Activated naive CD4-positive, alpha-beta T cell treated with anti-CD3 and anti-CD28 coated beads, Interleukin-2, amount 10 ng/mL, durations not matched to agents 7 days and 5 days (primary cell): ENCODE data around the gene MFSD2B.

ENCODE experiments used
- CTCF ChIA-PET: fragments of 350-600 bp; sonication (Branson Sonifier 250); formaldehyde crosslinking; loops from one replicate; lab custom pipeline; 2021; ENCODE audit warnings: antibody characterized with exemption; lab: Charles Lee
- DNase-seq: peaks from one replicate; pipeline ENCODE4 v3.0.0-alpha.2; 2020
- H3K27ac Mint-ChIP-seq: one replicate; pipeline ENCODE4 v1.8.0; 2021; ENCODE audit warnings: mild to moderate bottlenecking, moderate library complexity, mixed read lengths
- H3K27me3 Mint-ChIP-seq: one replicate; pipeline ENCODE4 v1.8.0; 2021; ENCODE audit warnings: mild to moderate bottlenecking, mixed read lengths
- H3K36me3 Mint-ChIP-seq: one replicate; pipeline ENCODE4 v1.8.0; 2021; ENCODE audit warnings: mixed read lengths
- H3K4me1 Mint-ChIP-seq: one replicate; pipeline ENCODE4 v1.8.0; 2021; ENCODE audit warnings: mixed read lengths
- H3K4me3 Mint-ChIP-seq: one replicate; pipeline ENCODE4 v1.8.0; 2021; ENCODE audit warnings: mild to moderate bottlenecking, moderate library complexity, mixed read lengths
- H3K9me3 Mint-ChIP-seq: one replicate; pipeline ENCODE4 v1.8.0; 2021; ENCODE audit warnings: mixed read lengths

The MFSD2B gene

GRCh38 chr2:24052951-24053350 is 43.1 kb downstream of the MFSD2B start:
- no peaks in the 10 kb centered on the region for H3K36me3 Mint-ChIP-seq
- DNase-seq = no peak
- peaks cover 7% of the 10 kb centered on the region for H3K4me1 Mint-ChIP-seq
- no peak overlapping the region for H3K4me3 Mint-ChIP-seq
- H3K27me3 Mint-ChIP-seq = peaks cover under 1% of the 10 kb centered on the region
- no peak overlapping the region for H3K27ac Mint-ChIP-seq
- CTCF ChIA-PET = interaction anchor here (1.5 kb wide), 1 partner anchor 32 kb away, joined by 3 read pairs; the partner anchor contains the start of gene TP53I3
- no peaks in the 10 kb centered on the region for H3K9me3 Mint-ChIP-seq

DNA sequence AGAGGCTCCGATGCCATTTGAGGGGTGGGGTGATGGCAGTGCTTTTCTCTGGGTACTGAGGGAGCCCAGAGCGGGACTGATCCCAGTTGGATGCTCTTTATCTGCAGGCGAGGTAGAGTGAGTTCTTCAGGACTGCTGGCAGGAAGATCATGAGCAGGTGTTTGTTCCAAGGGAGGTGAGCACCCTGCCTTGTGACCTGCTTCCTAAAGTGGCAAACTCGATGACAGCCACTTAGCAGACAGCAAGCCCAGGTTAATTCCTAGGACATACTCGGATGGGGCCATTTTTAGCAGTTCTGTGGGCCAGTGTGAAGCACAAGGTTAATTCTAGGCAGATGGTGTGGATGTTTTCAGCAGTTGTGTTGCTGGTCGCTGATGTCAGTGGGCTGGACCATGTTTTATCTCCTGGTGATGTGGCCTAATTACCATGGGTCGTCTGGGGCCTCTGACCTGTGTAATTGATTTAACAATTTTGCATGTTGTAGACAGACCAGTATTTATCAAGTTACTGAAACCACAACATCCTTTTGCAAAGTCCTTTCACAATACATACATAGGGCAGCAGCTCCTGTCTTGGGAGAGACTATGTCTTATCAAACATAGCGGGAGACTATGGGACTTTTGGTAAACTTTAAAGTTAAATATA is 44.6 kb downstream of the MFSD2B start:
- H3K36me3 Mint-ChIP-seq = no peaks in the 10 kb centered on the region
- H3K27ac Mint-ChIP-seq = no peak overlapping the region
- H3K4me1 Mint-ChIP-seq = no peaks in the 10 kb centered on the region
- H3K9me3 Mint-ChIP-seq = no peaks in the 10 kb centered on the region
- CTCF ChIA-PET = no interaction called here
- no peak for DNase-seq
- no peak overlapping the region for H3K4me3 Mint-ChIP-seq
- H3K27me3 Mint-ChIP-seq = peaks cover 5% of the 10 kb centered on the region

- Mint-ChIP-seq H3K4me3 (no peak overlapping the region), H3K36me3 (no peaks in the 10 kb centered on the region), H3K4me1 (no peaks in the 10 kb centered on the region), H3K27me3 (peaks cover 9% of the 10 kb centered on the region), H3K27ac (no peak overlapping the region), H3K9me3 (no peaks in the 10 kb centered on the region)
- CTCF ChIA-PET = no interaction called here
- no peak for DNase-seq
These were observed 45.9 kb downstream of the MFSD2B start for GRCh38 chr2:24055750-24056149.

- Mint-ChIP-seq H3K27me3 (peaks cover 9% of the 10 kb centered on the region), H3K4me3 (no peak overlapping the region), H3K4me1 (no peaks in the 10 kb centered on the region), H3K9me3 (no peaks in the 10 kb centered on the region), H3K27ac (no peak overlapping the region), H3K36me3 (no peaks in the 10 kb centered on the region)
- CTCF ChIA-PET = interaction anchor here (1.4 to 3.7 kb wide), 2 partner anchors 132 to 235 kb away, joined by 4 to 15 read pairs; partner anchors contain the start of gene ATAD2B
- DNase-seq = no peak
These were observed 48.8 kb downstream of the MFSD2B start for GRCh38 chr2:24058564-24059271.

DNA sequence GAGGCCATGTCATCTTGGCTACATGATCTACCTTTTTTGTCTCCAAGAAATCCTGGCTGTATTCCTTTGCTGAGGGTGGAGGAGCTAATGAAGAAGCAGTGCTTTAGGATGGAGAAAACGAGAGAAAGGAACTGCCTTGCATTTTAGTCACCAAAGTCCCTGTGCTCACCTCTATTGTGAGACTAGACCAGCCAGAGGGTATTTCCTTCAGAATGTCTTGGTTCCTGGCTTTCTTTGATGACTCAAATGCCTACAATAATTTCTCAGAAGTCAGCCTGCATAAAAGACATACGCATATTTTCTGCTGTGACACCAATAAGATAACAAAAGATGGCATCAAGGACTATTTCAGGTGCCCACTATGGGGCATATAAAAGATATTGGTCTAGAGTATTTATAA is 55.5 kb downstream of the MFSD2B start:
- Mint-ChIP-seq H3K4me1 (no peaks in the 10 kb centered on the region), H3K36me3 (peaks cover 16% of the 10 kb centered on the region), H3K4me3 (no peak overlapping the region), H3K9me3 (no peaks in the 10 kb centered on the region), H3K27ac (no peak overlapping the region), H3K27me3 (no peaks in the 10 kb centered on the region)
- CTCF ChIA-PET = interaction anchor here (0.9 to 1.2 kb wide), 3 partner anchors 18 to 241 kb away, joined by 3 to 5 read pairs (median 4); partner anchors contain the start of gene ATAD2B
- DNase-seq = no peak

DNA sequence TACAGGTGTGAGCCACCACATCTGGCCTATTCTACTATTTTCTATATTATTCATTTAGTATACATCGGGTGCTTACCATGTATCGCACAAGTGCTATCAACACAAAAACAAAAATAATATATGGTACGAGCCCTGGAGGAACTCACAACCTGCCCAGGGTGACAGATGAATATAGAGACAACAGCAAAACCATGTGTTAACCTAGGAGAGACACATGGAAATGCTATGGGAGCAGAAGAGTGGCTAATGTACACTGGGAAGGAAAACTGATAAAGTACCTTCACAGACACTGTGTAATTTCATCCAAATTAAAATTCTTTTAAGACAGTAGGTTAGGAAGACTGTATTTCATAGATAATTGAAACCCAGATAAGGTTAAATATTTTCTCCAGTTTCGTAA is 62.4 kb downstream of the MFSD2B start:
- Mint-ChIP-seq H3K9me3 (no peaks in the 10 kb centered on the region), H3K4me3 (no peak overlapping the region), H3K27me3 (no peaks in the 10 kb centered on the region), H3K27ac (no peak overlapping the region), H3K4me1 (peaks cover 29% of the 10 kb centered on the region), H3K36me3 (peaks cover 19% of the 10 kb centered on the region)
- CTCF ChIA-PET = no interaction called here
- no peak for DNase-seq

DNA sequence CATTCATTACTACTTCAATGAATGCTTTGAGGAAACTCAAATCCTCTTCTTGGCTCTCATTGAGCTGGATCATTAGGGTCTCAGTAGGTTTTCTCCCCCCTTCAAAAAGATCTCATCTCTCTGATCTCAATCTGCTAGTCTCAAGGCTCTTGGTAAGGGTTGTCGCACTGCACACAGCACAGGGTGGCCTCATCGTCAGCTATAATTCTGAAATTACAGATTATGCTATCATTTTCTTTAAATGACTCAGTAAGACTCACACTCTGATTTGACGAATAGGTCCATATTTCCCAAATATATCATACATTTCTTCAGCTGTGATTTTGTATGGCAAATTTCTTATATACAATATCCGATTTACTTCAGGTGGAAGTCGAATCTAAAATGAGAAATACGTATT is 63.9 kb downstream of the MFSD2B start:
- no peak for DNase-seq
- Mint-ChIP-seq H3K4me1 (peaks cover 36% of the 10 kb centered on the region), H3K9me3 (no peaks in the 10 kb centered on the region), H3K4me3 (no peak overlapping the region), H3K27ac (no peak overlapping the region), H3K27me3 (no peaks in the 10 kb centered on the region), H3K36me3 (peaks cover 12% of the 10 kb centered on the region)
- CTCF ChIA-PET = interaction anchor here (1.9 kb wide), 1 partner anchor 10 kb away, joined by 12 read pairs; the partner anchor contains the start of gene TP53I3

GRCh38 chr2:24075259-24075658 is 65.4 kb downstream of the MFSD2B start:
- Mint-ChIP-seq H3K27me3 (no peaks in the 10 kb centered on the region), H3K9me3 (no peaks in the 10 kb centered on the region), H3K4me3 (peak overlapping the region; percentile 94), H3K4me1 (peaks cover 36% of the 10 kb centered on the region), H3K27ac (peak overlapping the region; percentile 96), H3K36me3 (peaks cover 12% of the 10 kb centered on the region)
- DNase-seq = no peak
- CTCF ChIA-PET = interaction anchor here (1.7 kb wide), 1 partner anchor 9 kb away, joined by 3 read pairs; no protein-coding TSS in a partner anchor
